GM12865 (cell line): ENCODE results near the gene MRTFA.
"Not testable (repeated sequence)": the region's sequence is repeated elsewhere in the genome, so short reads cannot be mapped to it uniquely, and the experiment has no call there.

Source experiments
- DNase-seq: peaks from one replicate; pipeline ENCODE4 v3.0.0; 2010; ENCODE audit warnings: low read depth
- H3K4me3 ChIP-seq: 2 replicates; pipeline ENCODE4 v1.5.1; 2011; ENCODE audit warnings: mild to moderate bottlenecking, low read depth, low read length, control low read depth
- CTCF ChIP-seq: IDR thresholded peaks from 2 replicates; pipeline ENCODE4 v1.5.1; 2011; ENCODE audit warnings: low read length, control low read depth, low read depth, inconsistent platforms; ENCODE audit not compliant: insufficient read depth; ENCODE audit errors: missing control alignments

Gene MRTFA

GRCh38 chr22:40541300-40541699 lies 95.2 kb downstream of the MRTFA start:
- no peak for TF ChIP-seq CTCF

GRCh38 chr22:40540265-40540664 lies 96.3 kb downstream of the MRTFA start:
- H3K4me3 ChIP-seq = no peak overlapping the region
- DNase-seq = no peak
- no peak for TF ChIP-seq CTCF

More at GRCh38 chr22:40541300-40541699, 95.2 kb downstream of the MRTFA start:
- H3K4me3 ChIP-seq = no peak overlapping the region
- DNase-seq = peak; percentile 80

GRCh38 chr22:40536149-40536548 lies 100.4 kb downstream of the MRTFA start:
- not testable (repeated sequence) for H3K4me3 ChIP-seq, DNase-seq

- no peak for DNase-seq
- TF ChIP-seq CTCF = no peak
- H3K4me3 ChIP-seq = no peak overlapping the region
Measured at GRCh38 chr22:40535642-40536041, 100.9 kb downstream of the MRTFA start.

- DNase-seq = no peak
- no peak overlapping the region for H3K4me3 ChIP-seq
- no peak for TF ChIP-seq CTCF
Measured at GRCh38 chr22:40535189-40535512, 101.4 kb downstream of the MRTFA start.

GRCh38 chr22:40534379-40535188 lies 101.9 kb downstream of the MRTFA start:
- TF ChIP-seq CTCF = no peak
- H3K4me3 ChIP-seq = peak overlapping the region; percentile 77
- peak; percentile 65 for DNase-seq

- DNase-seq = peak; percentile 89
Measured at GRCh38 chr22:40533712-40534378, 102.7 kb downstream of the MRTFA start.

More at GRCh38 chr22:40533712-40534378, 102.7 kb downstream of the MRTFA start:
- peak overlapping the region; percentile 77 for H3K4me3 ChIP-seq
- TF ChIP-seq CTCF = no peak
